PC-9 (cell line): ENCODE results near the gene TM2D1. TPM values are rescaled to one million over a fixed set of nuclear protein-coding genes. Genes with fewer than 3 reads are reported as not detected.

Experiments used
- BruUV-seq: library from RNA; stranded (reverse); fragments of 400-500 nt; replicated peaks from 2 replicates; lab custom pipeline; 2021; lab: Mats Ljungman, UMichigan
- CTCF ChIA-PET: fragments of 300-600 bp; sonication (Branson Sonifier 250); formaldehyde crosslinking; loops from one replicate; lab custom pipeline; 2022; ENCODE audit warnings: antibody characterized with exemption; lab: Charles Lee
- POLR2A ChIA-PET: fragments of 300-600 bp; sonication (Branson Sonifier 250); formaldehyde crosslinking; loops from one replicate; lab custom pipeline; 2022; ENCODE audit warnings: antibody characterized with exemption; ENCODE audit not compliant: unreplicated experiment; lab: Charles Lee
- DNase-seq, 2 experiments: peaks; one replicate each; pipeline versions ENCODE4 v3.0.0 to v3.0.0-alpha.2; 2015 to 2022; ENCODE audit warnings: mixed read lengths in 1 of 2
- H2AFZ ChIP-seq: fragments of 200-600 bp; sonication (generic); 2 replicates; pipeline ENCODE4 v1.8.1; 2017; ENCODE audit warnings: antibody characterized with exemption
- H3F3A ChIP-seq: fragments of 200-600 bp; sonication (generic); 2 replicates; pipeline ENCODE4 v1.8.1; 2017; ENCODE audit warnings: antibody characterized with exemption, mild to moderate bottlenecking, low read depth; ENCODE audit not compliant: insufficient read depth
- H3K27ac ChIP-seq: fragments of 200-600 bp; sonication (generic); 2 replicates; pipeline ENCODE4 v1.6.1; 2016; ENCODE audit warnings: mixed run types
- H3K27me3 ChIP-seq: fragments of 200-600 bp; sonication (generic); 2 replicates; pipeline ENCODE4 v1.6.1; 2016; ENCODE audit warnings: low read depth, mixed run types; ENCODE audit not compliant: insufficient read depth
- H3K36me3 ChIP-seq: fragments of 200-600 bp; sonication (generic); 2 replicates; pipeline ENCODE4 v1.6.1; 2016; ENCODE audit warnings: low read depth, mixed run types
- H3K4me1 ChIP-seq: fragments of 200-600 bp; sonication (generic); replicated peaks from 2 replicates; pipeline ENCODE4 v1.6.1; 2016; ENCODE audit warnings: mixed run types; ENCODE audit not compliant: insufficient read depth
- H3K4me2 ChIP-seq: fragments of 200-600 bp; sonication (generic); 2 replicates; pipeline ENCODE4 v1.6.1; 2017; ENCODE audit warnings: mixed run types
- H3K4me3 ChIP-seq: fragments of 200-600 bp; sonication (generic); 2 replicates; pipeline ENCODE4 v1.6.1; 2016; ENCODE audit warnings: mixed run types
- H3K79me2 ChIP-seq: fragments of 200-600 bp; sonication (generic); 2 replicates; pipeline ENCODE4 v1.6.1; 2017; ENCODE audit warnings: low read depth, mixed run types
- H3K9me2 ChIP-seq: fragments of 200-600 bp; sonication (generic); 2 replicates; pipeline ENCODE4 v1.8.1; 2017; ENCODE audit warnings: mild to moderate bottlenecking; ENCODE audit not compliant: insufficient read depth
- H3K9me3 ChIP-seq: fragments of 200-600 bp; sonication (generic); 2 replicates; pipeline ENCODE4 v1.8.1; 2016; ENCODE audit warnings: low read depth; ENCODE audit not compliant: insufficient read depth
- H4K20me1 ChIP-seq: fragments of 200-600 bp; sonication (generic); 2 replicates; pipeline ENCODE4 v1.8.1; 2017; ENCODE audit not compliant: insufficient read depth
- EZH2 ChIP-seq: fragments of 200-600 bp; sonication (generic); IDR thresholded peaks from 2 replicates; pipeline ENCODE4 v1.8.0; 2017; ENCODE audit warnings: antibody characterized with exemption, low read depth
- intact Hi-C: fragments of 100-400 bp; cut with micrococcal nuclease; formaldehyde crosslinking; loops from one replicate; pipeline ENCODE4 v1.10.0; 2022; ENCODE audit not compliant: unreplicated experiment
- total RNA-seq: library from RNA; stranded (reverse); gene quantifications from 2 replicates; pipeline ENCODE4 v1.2.3, GENCODE V29; 2021
- TF ChIP-seq, protein P1 (sequence below): fragments of 200-600 bp; sonication (generic); conservative IDR thresholded peaks from 2 replicates; pipeline ENCODE4 v1.6.1; 2017; ENCODE audit warnings: mixed run types, antibody characterized with exemption, mild to moderate bottlenecking, moderate library complexity

Gene TM2D1
- total RNA-seq, 1 experiment from 2014 or later: 36.8 TPM

DNA sequence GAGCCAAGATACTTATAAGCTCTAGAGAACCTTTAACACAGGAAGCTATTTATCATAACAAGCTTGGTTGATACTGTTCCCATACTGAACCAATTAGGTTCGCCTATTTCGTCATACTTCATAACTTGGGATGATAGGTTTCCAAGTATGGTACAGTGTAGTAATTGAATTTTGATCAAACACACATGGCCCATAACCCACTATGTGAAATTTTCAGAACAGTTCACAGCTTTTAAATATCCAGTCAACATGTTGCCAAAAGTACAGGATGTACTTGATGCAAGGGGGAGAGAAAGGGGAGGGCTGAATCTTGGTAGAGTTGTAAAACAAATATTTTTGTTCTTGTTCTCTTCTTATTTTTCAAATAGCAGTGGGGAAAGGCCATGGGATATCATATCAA is 86.6 kb downstream of the TM2D1 start:
- Histone ChIP-seq H4K20me1 (no peaks in the 10 kb centered on the region), H3K4me2 (no peak overlapping the region), H3K36me3 (no peaks in the 10 kb centered on the region), H3K79me2 (no peaks in the 10 kb centered on the region), H2AFZ (no peak overlapping the region), H3K4me1 (peaks cover 34% of the 10 kb centered on the region), H3K9me2 (no peaks in the 10 kb centered on the region), H3F3A (peaks cover 17% of the 10 kb centered on the region), H3K27ac (no peak overlapping the region), H3K4me3 (no peak overlapping the region), H3K9me3 (no peaks in the 10 kb centered on the region), H3K27me3 (no peaks in the 10 kb centered on the region)
- BruUV-seq: no TSS peak
- TF ChIP-seq EZH2: no peak
- TF ChIP-seq, protein P1, sequence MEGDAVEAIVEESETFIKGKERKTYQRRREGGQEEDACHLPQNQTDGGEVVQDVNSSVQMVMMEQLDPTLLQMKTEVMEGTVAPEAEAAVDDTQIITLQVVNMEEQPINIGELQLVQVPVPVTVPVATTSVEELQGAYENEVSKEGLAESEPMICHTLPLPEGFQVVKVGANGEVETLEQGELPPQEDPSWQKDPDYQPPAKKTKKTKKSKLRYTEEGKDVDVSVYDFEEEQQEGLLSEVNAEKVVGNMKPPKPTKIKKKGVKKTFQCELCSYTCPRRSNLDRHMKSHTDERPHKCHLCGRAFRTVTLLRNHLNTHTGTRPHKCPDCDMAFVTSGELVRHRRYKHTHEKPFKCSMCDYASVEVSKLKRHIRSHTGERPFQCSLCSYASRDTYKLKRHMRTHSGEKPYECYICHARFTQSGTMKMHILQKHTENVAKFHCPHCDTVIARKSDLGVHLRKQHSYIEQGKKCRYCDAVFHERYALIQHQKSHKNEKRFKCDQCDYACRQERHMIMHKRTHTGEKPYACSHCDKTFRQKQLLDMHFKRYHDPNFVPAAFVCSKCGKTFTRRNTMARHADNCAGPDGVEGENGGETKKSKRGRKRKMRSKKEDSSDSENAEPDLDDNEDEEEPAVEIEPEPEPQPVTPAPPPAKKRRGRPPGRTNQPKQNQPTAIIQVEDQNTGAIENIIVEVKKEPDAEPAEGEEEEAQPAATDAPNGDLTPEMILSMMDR: no peak
- DNase-seq: no peak
- ChIA-PET CTCF (no interaction called here), POLR2A (interaction anchor here (0.7 kb wide), 1 partner anchor 1691 kb away, joined by 3 read pairs; no protein-coding TSS in a partner anchor)
- intact Hi-C loops: no loop called here

DNA sequence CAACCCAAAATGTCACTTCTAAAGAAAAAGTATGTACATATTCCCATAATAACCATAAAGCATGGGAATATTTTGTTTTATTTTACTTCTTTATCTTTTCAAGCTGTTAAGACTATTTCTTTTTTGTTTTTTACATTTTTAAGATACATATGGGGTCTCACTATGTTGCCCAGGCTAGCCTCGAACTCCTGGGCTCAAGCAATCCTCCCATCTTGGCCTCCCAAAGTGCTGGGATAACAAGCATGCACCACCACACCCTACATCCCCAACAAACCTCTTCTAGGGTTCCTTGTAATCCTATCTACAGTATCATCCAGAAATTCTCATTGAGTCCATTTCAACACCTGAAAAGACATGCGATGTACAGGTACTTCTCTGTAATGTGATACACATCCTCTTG is 87.5 kb downstream of the TM2D1 start:
- Histone ChIP-seq H3K4me2 (no peak overlapping the region), H2AFZ (no peak overlapping the region), H3K79me2 (no peaks in the 10 kb centered on the region), H3K9me3 (no peaks in the 10 kb centered on the region), H3K27ac (no peak overlapping the region), H3K36me3 (no peaks in the 10 kb centered on the region), H3K4me1 (peaks cover 32% of the 10 kb centered on the region), H3K9me2 (no peaks in the 10 kb centered on the region), H3K4me3 (no peak overlapping the region), H3K27me3 (no peaks in the 10 kb centered on the region), H4K20me1 (no peaks in the 10 kb centered on the region), H3F3A (peaks cover 14% of the 10 kb centered on the region)
- BruUV-seq: no TSS peak
- intact Hi-C loops: no loop called here
- POLR2A ChIA-PET: no interaction called here
- no peak for DNase-seq
- no peak for TF ChIP-seq EZH2
- TF ChIP-seq, protein P1: no peak
- CTCF ChIA-PET: no interaction called here

DNA sequence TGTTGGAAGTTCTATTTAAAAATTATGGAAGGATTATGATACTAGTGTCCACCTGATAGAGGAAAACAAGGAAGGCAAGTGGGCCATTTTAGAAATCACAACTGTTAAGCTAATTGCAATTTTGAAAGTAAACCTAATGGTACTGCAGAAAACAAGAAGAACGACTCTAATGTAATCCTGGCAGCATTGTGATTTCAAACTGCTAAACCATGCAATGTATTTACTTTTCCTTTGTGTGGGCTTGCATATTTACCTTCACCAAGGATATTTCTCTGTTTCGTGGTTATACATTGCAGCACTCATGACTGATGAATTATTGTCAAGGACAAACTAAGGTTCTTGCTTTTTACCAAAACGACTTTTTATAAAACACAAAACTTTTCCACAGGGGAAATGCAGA is 88.1 kb downstream of the TM2D1 start:
- H3K36me3 ChIP-seq: no peaks in the 10 kb centered on the region
- H4K20me1 ChIP-seq: no peaks in the 10 kb centered on the region
- BruUV-seq: no TSS peak
- H3K9me3 ChIP-seq: no peaks in the 10 kb centered on the region
- H3K27ac ChIP-seq: no peak overlapping the region
- ChIA-PET POLR2A (no interaction called here), CTCF (no interaction called here)
- H3K4me3 ChIP-seq: no peak overlapping the region
- intact Hi-C loops: no loop called here
- no peaks in the 10 kb centered on the region for H3K9me2 ChIP-seq
- DNase-seq: peak in 1 of 2 experiments; percentile 40
- peaks cover 9% of the 10 kb centered on the region for H3F3A ChIP-seq
- H3K4me1 ChIP-seq: peaks cover 26% of the 10 kb centered on the region
- no peaks in the 10 kb centered on the region for H3K79me2 ChIP-seq
- H3K27me3 ChIP-seq: no peaks in the 10 kb centered on the region
- peak overlapping the region; percentile 37 for H3K4me2 ChIP-seq
- TF ChIP-seq EZH2: no peak
- TF ChIP-seq, protein P1: no peak
- H2AFZ ChIP-seq: no peak overlapping the region
